Erythroblast (primary cell): ENCODE measurements around the gene PSMG3.

Experiments used
- GATA1 ChIP-seq: IDR thresholded peaks from 2 replicates; pipeline ENCODE4 v1.6.1; 2011; ENCODE audit warnings: low read depth, mild to moderate bottlenecking, control low read depth, low read length, moderate library complexity
- POLR2A ChIP-seq: IDR thresholded peaks from 2 replicates; pipeline ENCODE4 v1.6.1; 2011; ENCODE audit warnings: mild to moderate bottlenecking, low read length

DNA sequence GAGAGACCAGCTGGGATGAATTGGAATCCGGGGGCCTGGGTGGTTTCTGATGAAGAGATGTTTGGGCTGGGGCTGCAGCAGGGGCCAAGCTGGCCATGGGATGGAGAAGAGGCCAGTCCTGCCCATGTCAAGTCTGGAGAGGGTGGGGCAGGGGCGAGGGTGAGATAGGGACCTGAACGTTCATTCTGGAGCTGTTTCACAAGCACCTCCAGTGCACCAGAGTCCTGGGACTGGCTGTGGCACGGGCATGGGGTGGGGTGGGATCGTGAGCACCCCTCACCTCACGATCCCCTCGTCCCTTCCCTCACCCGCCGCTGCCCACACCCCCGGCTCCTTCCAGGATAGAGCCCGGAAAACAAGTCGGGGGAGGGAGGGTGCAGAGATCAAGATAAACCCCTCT lies 25.8 kb upstream of the PSMG3 start:
- TF ChIP-seq POLR2A, result no peak
- TF ChIP-seq GATA1, result no peak
